ENCODE results near the gene HOXB3. TPM values are rescaled to one million over a fixed set of nuclear protein-coding genes. Genes with fewer than 3 reads are reported as not detected.

Gene HOXB3
- total RNA-seq, 2 experiments from 2014 or later: 8.2 to 10.3 TPM

DNA sequence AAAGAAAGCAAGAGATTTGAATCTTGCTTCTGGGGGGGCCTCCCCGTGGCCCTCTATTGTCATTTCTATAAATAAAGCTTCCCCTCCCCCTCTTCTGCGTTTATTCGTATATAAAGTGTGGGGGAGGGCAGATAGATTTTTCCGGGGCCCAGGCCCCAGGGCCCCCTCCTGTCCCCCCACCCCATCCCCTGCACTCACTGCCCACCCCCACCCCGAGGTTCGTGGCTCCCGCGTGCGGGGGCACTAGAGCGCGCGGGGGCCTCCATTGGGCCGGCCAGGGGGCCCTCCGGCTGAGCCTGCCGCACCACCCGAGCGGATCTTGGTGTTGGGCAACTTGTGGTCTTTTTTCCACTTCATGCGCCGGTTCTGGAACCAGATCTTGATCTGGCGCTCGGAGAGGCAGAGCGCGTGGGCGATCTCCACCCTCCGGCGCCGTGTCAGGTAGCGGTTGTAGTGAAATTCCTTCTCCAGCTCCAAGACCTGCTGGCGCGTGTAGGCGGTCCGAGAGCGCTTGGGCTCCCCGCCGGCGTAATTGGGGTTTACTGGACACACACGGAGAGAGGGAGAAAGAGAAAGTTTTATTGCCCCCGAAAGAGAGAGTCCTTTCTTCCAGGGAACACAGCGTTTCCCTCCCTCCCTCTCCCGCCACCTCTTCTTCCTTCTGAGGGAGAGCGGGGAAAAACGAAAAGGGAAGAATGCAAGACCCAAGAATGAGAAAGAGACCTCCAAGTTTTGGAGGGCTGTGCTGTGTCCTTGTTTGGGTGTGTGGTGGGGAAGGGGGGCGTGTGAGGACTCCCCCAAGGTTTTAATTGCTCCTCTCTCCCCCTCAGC is 13.3 kb downstream of the HOXB3 start:
- H3K4me3 Mint-ChIP-seq: peak overlapping the region; percentile 82
- no peaks in the 10 kb centered on the region for H3K9me3 Mint-ChIP-seq (ENCODE audit: insufficient read depth)
- peaks cover 57% of the 10 kb centered on the region for H3K4me1 Mint-ChIP-seq (ENCODE audit: low read depth)
- peaks cover 27% of the 10 kb centered on the region for H3K27me3 Mint-ChIP-seq (ENCODE audit: low read depth)
- ATAC-seq (no peak), DNase-seq (no peak)
- CTCF ChIA-PET: interaction anchor here (1.1 to 1.2 kb wide), 2 partner anchors 11 to 16 kb away, joined by 3 read pairs; partner anchors contain the start of gene HOXB5
- no peak overlapping the region for H3K27ac Mint-ChIP-seq
- peaks cover 7% of the 10 kb centered on the region for H3K36me3 Mint-ChIP-seq (ENCODE audit: low read depth)
- POLR2A ChIA-PET: no interaction called here

DNA sequence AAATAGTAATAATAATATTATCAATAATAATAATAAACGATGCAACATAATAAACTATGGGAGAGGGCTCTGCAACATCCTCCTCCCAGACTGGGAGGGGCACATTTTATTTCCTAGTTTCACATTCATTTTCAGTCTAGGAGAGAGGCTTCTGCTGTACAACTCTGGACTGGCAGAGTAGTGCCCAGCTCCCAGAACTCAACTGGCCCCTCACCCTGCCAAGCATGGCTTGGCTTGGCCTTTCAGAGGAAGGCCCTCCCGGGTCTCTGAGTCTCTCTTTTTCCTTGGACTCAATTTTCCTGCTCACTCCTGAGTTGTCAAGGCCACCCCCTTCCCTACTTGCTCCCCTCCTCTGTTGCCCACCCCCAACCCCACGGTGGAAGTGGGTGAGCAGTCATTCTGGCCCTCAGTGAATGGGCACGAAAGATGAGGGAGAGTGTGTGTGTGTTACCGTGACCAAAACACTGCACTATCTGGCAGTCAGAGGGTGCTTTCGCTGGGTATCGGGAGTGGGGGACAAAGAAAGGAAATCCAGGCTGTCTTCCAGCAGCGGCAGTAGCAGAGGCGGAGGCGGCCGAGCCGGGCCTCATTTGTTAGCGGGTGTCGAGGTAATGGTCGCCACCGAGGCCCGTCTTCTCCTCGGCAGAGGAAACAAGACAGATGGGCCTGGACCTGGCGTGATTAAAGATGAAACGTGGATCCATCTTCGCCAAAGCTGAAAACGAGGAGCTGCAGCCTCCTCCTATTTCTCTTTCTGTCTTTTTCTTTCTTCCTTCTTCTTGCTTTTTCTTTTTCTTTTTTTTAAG is 14.2 kb downstream of the HOXB3 start:
- Mint-ChIP-seq H3K36me3 (ENCODE audit: low read depth) (peaks cover 7% of the 10 kb centered on the region), H3K4me3 (peak overlapping the region; percentile 27), H3K9me3 (ENCODE audit: insufficient read depth) (no peaks in the 10 kb centered on the region), H3K4me1 (ENCODE audit: low read depth) (peaks cover 50% of the 10 kb centered on the region), H3K27ac (no peak overlapping the region), H3K27me3 (ENCODE audit: low read depth) (peaks cover 19% of the 10 kb centered on the region)
- DNase-seq (no peak), ATAC-seq (no peak)
- ChIA-PET POLR2A (no interaction called here), CTCF (interaction anchor here (1.2 kb wide), 1 partner anchor 17 kb away, joined by 3 read pairs; the partner anchor contains the start of gene HOXB5)

DNA sequence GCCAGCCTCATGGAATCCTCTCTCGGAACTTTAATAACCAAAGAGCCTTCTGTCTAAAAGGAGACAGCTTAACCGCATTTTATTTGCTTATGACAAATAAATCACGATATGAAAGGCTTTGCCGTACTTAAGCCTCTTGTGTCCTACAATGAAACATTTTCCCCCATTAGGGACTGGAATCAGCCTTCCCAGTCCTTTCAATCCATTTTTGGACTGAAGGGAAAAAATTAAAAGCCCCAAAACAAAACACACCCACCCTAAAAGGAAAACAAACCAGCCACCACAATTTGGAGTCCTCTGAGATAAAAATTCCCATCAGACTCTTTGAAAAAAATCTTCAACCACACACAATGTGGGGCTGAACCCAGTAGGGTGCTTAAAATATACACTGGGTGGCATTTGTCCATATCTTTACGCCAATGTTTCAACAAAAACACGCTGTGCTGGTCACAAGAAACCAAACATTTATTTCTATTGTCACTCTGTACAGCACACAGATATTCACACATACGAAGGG is 14.9 kb downstream of the HOXB3 start:
- Mint-ChIP-seq H3K4me3 (no peak overlapping the region), H3K9me3 (ENCODE audit: insufficient read depth) (no peaks in the 10 kb centered on the region), H3K27me3 (ENCODE audit: low read depth) (peaks cover 13% of the 10 kb centered on the region), H3K36me3 (ENCODE audit: low read depth) (peaks cover 7% of the 10 kb centered on the region), H3K4me1 (ENCODE audit: low read depth) (peaks cover 46% of the 10 kb centered on the region), H3K27ac (no peak overlapping the region)
- CTCF ChIA-PET: interaction anchor here (1.0 to 1.2 kb wide), 3 partner anchors 18 to 267 kb away, joined by 3 to 5 read pairs (median 3); partner anchors contain the start of gene HOXB5
- POLR2A ChIA-PET: interaction anchor here (0.7 kb wide), 1 partner anchor 11 kb away, joined by 3 read pairs; no protein-coding TSS in a partner anchor
- ATAC-seq: no peak
- DNase-seq: no peak

DNA sequence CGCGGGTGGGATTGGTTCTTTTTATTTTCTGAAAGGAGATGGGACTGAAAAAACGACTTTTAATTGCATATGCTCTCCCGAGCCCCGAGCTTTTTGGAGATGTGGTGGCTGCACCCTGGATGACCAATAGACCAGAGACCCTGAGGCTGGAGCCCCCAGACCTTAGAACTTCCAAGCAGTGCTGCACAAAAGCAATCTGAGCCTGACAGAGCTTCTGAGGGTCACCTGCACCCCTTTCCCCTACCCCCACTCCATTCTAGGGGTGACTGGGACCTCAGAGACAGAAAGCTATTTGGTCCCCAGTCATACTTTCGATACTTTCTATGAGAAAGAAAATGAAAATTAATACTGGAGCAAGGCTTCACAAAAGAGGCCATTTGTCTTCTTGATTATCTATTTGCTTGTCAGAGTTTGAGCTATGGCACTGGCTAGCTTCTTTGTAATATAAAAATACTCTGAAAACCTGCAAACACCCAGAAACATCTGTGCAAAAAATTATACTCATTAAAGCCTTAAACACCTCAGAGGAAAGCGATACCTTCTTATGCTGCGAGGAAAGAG is 15.5 kb downstream of the HOXB3 start:
- H3K36me3 Mint-ChIP-seq (ENCODE audit: low read depth): peaks cover 7% of the 10 kb centered on the region
- H3K4me3 Mint-ChIP-seq: no peak overlapping the region
- ATAC-seq (no peak), DNase-seq (no peak)
- H3K9me3 Mint-ChIP-seq (ENCODE audit: insufficient read depth): no peaks in the 10 kb centered on the region
- no peak overlapping the region for H3K27ac Mint-ChIP-seq
- CTCF ChIA-PET: interaction anchor here (0.7 to 1.0 kb wide), 4 partner anchors 28 to 266 kb away, joined by 3 to 5 read pairs (median 3); no protein-coding TSS in a partner anchor
- H3K4me1 Mint-ChIP-seq (ENCODE audit: low read depth): peaks cover 43% of the 10 kb centered on the region
- H3K27me3 Mint-ChIP-seq (ENCODE audit: low read depth): peaks cover 8% of the 10 kb centered on the region
- POLR2A ChIA-PET: interaction anchor here (0.7 kb wide), 2 partner anchors 11 to 24 kb away, joined by 3 read pairs; no protein-coding TSS in a partner anchor

DNA sequence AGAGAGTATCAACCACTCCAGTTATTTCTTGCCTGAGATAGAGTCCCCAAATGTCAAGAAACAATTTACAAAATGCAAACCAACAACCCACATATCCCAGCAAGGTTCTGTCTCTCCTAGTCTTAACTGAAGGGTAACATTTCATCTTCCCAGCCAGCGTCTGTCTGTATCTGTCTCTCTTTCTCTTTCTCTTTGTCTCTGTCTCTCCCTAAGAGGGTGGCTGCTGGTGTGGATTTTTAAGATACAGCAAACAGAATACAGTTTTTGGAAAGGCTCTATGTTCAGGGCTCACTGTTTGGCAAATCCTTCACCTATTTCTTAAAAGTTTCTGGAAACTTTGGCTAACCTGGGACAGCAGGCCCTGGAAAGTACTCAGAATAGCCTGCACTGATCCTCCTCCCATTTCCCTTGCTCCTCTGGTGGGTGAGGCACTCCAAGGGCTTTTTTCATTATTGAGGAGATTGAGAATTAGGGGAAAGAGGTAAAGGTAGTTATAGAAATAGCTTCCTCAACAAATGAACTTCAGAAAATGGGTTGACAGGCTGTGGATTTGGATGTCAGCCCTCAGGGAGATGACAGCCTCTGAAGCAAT is 18.1 kb downstream of the HOXB3 start:
- H3K27ac Mint-ChIP-seq: no peak overlapping the region
- ChIA-PET POLR2A (no interaction called here), CTCF (no interaction called here)
- DNase-seq (no peak), ATAC-seq (no peak)
- H3K27me3 Mint-ChIP-seq (ENCODE audit: low read depth): peaks cover 6% of the 10 kb centered on the region
- H3K4me1 Mint-ChIP-seq (ENCODE audit: low read depth): peaks cover 25% of the 10 kb centered on the region
- no peak overlapping the region for H3K4me3 Mint-ChIP-seq
- peaks cover 17% of the 10 kb centered on the region for H3K36me3 Mint-ChIP-seq (ENCODE audit: low read depth)
- no peaks in the 10 kb centered on the region for H3K9me3 Mint-ChIP-seq (ENCODE audit: insufficient read depth)

DNA sequence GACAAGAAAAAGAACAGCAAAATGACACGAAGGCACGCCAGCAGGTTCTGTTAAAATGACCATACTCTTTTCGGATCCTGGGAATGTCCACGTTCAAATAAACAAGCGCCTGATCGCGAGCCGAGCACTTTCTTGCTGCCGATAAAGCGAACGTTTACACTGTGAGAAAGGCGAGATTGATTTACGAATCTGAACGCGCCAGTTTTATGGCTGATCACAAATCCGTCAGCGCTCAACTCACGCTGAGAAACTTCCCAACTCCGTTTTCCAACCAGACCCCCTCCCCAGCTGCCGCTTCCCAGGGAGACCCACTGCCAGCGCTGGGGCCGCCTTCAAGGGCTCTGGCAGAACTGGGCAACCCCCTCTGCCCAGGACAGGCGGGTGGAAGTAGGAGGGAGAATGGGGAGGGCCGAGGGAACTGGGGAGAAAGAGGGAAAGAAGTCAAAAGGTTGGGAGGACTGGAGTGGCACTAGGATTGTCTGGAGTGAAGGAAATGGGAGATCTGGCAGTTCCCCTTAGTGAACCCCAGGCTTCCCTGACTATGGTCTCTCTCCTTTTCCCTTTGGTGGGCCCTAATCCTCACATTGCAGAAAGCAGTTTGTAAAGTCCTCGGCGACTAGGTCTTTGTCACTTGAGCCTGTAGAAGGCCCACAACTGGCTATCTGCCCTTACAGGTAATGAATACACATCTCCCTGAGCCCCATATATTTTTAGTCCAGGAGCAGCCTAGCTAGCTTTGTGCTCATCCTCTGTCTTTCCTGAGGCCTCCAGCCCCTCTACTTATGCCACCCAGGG is 18.8 kb downstream of the HOXB3 start:
- H3K27ac Mint-ChIP-seq: no peak overlapping the region
- DNase-seq: no peak
- no peaks in the 10 kb centered on the region for H3K9me3 Mint-ChIP-seq (ENCODE audit: insufficient read depth)
- H3K36me3 Mint-ChIP-seq (ENCODE audit: low read depth): peaks cover 17% of the 10 kb centered on the region
- POLR2A ChIA-PET: no interaction called here
- no peak overlapping the region for H3K4me3 Mint-ChIP-seq
- H3K4me1 Mint-ChIP-seq (ENCODE audit: low read depth): peaks cover 20% of the 10 kb centered on the region
- no peak for ATAC-seq
- CTCF ChIA-PET: interaction anchor here (1.6 kb wide), 1 partner anchor 219 kb away, joined by 4 read pairs; no protein-coding TSS in a partner anchor
- H3K27me3 Mint-ChIP-seq (ENCODE audit: low read depth): peaks cover 6% of the 10 kb centered on the region

DNA sequence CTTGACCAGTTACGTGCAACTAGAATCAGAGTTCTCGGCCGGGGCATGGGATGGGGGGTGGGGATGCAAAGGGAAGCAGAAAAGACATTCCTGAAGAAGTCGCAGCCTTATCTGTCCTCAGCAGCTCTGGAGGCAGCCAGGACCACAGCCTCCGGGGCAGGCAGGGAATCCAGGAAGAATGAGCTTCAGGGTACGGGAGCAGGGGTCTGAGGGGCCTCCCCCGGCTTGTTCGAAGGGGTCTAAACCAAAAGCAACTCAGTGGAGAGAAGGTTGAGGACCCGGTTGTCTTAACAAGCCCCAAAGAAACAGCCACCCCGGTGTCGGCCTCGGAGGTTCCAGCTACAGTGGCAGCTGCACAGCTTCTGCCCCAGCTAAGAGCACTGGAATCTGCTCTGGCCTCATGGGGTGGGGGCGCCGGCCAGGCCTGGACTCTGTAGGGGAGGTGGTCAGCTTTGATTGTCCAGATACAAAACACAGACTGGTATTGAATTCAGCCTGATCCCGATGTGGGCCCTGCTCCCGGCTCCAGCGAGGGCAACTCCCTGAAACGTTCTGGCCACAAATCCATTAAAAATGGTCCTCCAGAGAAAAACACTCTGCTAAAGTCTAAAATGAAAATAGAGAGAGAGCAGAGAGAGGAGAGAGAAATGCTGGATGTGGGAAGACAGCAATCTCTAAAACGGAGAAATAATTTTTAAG is 19.6 kb downstream of the HOXB3 start:
- H3K4me3 Mint-ChIP-seq: no peak overlapping the region
- CTCF ChIA-PET: interaction anchor here (1.6 kb wide), 1 partner anchor 218 kb away, joined by 4 read pairs; no protein-coding TSS in a partner anchor
- peaks cover 6% of the 10 kb centered on the region for H3K27me3 Mint-ChIP-seq (ENCODE audit: low read depth)
- no peak for DNase-seq
- no peak overlapping the region for H3K27ac Mint-ChIP-seq
- H3K9me3 Mint-ChIP-seq (ENCODE audit: insufficient read depth): no peaks in the 10 kb centered on the region
- POLR2A ChIA-PET: interaction anchor here (0.7 kb wide), 1 partner anchor 70 kb away, joined by 3 read pairs; no protein-coding TSS in a partner anchor
- H3K36me3 Mint-ChIP-seq (ENCODE audit: low read depth): peaks cover 13% of the 10 kb centered on the region
- H3K4me1 Mint-ChIP-seq (ENCODE audit: low read depth): peaks cover 14% of the 10 kb centered on the region
- ATAC-seq: no peak

DNA sequence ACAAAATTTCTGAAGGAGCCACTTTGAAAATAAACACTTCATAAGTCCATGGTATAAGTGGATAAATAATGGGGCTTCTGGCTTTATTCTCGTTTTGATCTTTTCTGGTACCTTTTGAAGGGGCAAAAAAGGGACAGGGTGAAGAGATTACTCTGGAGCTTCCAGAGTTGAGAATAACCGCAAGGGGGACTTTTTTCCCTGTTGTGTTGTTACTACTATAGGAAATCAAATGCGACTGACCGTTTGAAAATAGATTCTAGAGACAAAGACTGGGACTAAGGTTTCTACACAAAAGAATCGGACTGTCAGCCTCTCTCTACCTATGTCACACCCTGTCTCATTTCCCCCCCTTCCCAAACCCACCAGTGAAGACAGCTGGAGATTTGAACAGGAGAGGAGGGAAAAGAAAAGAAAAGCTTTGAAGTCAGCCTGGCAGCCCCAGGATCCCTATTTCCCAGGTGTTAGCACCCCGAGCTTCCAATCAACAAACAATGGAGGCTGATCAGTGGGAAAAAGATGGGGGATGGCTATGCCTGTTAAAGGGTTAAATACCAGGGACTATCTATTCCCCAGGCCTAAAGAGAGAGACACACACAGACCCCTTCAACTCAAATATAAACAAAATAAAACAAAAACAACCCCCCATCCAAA is 20.2 kb downstream of the HOXB3 start:
- POLR2A ChIA-PET: interaction anchor here (0.7 kb wide), 1 partner anchor 70 kb away, joined by 3 read pairs; no protein-coding TSS in a partner anchor

DNA sequence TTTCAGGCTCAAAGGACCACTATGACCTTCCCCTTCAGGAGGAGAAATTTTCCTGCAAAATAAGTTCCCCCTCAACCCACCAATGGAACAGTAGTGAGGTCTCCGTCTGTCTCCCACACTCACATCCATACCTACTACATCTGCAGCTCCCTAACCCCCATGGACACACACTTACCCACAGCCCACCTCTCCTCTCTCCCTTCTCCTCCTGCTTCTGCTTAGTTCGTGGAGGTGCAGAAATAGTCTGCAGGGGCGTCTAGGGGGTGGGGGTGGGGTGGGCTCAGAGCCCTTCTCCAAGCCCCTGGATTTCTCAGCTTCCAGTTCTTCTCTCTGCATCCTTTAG is 20.8 kb downstream of the HOXB3 start:
- no peak overlapping the region for H3K4me3 Mint-ChIP-seq
- peaks cover 10% of the 10 kb centered on the region for H3K27me3 Mint-ChIP-seq (ENCODE audit: low read depth)
- peaks cover 9% of the 10 kb centered on the region for H3K4me1 Mint-ChIP-seq (ENCODE audit: low read depth)
- CTCF ChIA-PET: no interaction called here
- ATAC-seq (no peak), DNase-seq (no peak)
- H3K36me3 Mint-ChIP-seq (ENCODE audit: low read depth): peaks cover 9% of the 10 kb centered on the region
- H3K9me3 Mint-ChIP-seq (ENCODE audit: insufficient read depth): no peaks in the 10 kb centered on the region
- no peak overlapping the region for H3K27ac Mint-ChIP-seq
- POLR2A ChIA-PET: no interaction called here

More for the DNA sequence above, 20.2 kb downstream of the HOXB3 start:
- no peak overlapping the region for H3K4me3 Mint-ChIP-seq
- H3K9me3 Mint-ChIP-seq (ENCODE audit: insufficient read depth): no peaks in the 10 kb centered on the region
- ATAC-seq (no peak), DNase-seq (no peak)
- CTCF ChIA-PET: interaction anchor here (1.6 kb wide), 1 partner anchor 217 kb away, joined by 4 read pairs; no protein-coding TSS in a partner anchor
- peaks cover 9% of the 10 kb centered on the region for H3K4me1 Mint-ChIP-seq (ENCODE audit: low read depth)
- H3K27ac Mint-ChIP-seq: no peak overlapping the region
- H3K27me3 Mint-ChIP-seq (ENCODE audit: low read depth): peaks cover 6% of the 10 kb centered on the region
- peaks cover 9% of the 10 kb centered on the region for H3K36me3 Mint-ChIP-seq (ENCODE audit: low read depth)

Data from activated CD8-positive, alpha-beta T cell treated with anti-CD3 and anti-CD28 coated beads, Interleukin-2, amount 10 ng/mL, durations not matched to agents 7 days and 5 days (primary cell).